Measurements from ENCODE around the gene PTDSS2. TPM values are rescaled to one million over a fixed set of nuclear protein-coding genes. Genes with fewer than 3 reads are reported as not detected.
"Not testable (repeated sequence)": the region's sequence is repeated elsewhere in the genome, so short reads cannot be mapped to it uniquely, and the experiment has no call there.

Gene PTDSS2
- total RNA-seq, 1 donor from 2014 or later = 27.8 TPM

DNA sequence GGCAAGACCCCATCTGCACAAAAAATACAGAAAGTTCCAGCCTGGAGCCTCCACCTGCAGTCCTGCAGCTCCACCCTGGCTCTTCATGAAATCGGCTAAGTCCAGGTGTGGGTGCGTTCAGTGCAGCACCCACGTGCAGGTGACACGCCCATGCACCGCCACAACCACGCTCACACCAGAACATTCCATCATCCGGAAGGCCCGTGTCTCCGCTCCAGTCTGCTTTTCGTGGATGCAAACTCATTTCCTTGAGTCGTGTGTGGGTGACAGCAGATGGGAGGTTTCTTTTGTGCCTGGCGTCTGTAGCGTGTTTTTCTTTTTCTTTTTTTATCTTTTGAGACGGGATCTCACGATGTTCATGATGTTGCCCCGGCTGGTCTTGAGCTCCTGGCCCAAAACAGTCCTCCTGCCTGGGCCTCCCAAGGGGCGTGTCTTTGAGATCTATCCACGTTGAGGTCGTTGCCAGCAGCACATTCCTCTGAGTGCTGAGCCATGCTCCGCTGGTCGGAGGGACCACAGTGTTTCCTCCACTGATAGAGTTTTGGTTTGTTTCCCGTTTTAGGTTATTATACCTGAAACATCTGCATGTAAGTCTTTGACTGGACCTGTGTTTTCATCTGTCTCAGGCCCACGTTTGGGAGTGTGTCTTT, 7.2 kb downstream of the PTDSS2 start:
- intact Hi-C loops (cut with DNase I) = loop anchor here (5.0 kb wide), 1 partner anchor 40 kb away; no protein-coding TSS in a partner anchor
- ATAC-seq (no peak), DNase-seq (ENCODE audit: missing footprints) (no peak)

DNA sequence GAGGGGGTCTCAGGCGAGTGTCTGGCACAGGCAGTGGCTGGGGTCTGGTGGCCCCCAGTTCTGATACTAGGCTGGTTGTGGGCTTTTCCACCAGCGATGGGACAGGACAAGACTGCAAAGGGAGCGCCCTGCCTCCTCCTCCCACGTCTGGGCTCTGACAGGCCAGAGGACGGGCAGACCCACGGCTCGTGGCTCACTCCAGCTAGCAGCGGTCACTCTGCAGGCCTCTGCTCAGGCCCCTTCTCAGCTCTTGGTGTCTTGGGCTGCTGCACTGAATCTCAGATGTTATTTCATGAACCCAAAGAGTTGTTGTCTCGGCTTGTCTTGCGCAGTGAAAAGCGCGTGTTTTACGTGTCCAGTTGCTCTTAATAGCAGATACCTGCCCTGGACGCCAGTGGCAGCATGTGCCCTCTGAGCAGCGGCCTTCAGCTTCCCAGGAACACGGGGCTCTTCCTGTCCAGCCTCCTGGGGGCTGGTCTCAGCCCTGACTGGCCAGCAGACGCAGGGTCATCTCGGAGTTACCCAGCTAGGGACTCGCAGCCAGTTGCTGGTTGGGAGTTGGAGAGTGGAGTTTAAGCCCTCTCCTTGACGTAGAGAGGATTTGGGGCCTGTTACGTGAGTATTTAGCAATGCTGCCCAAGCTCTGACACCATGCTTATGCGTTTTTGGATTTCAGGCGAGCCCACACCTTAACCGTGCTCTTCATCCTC, 9.6 kb downstream of the PTDSS2 start:
- DNase-seq (ENCODE audit: missing footprints) = no peak
- intact Hi-C loops (cut with DNase I) = loop anchor here (5.0 kb wide), 1 partner anchor 38 kb away; no protein-coding TSS in a partner anchor
- ATAC-seq = peak; percentile 14

DNA sequence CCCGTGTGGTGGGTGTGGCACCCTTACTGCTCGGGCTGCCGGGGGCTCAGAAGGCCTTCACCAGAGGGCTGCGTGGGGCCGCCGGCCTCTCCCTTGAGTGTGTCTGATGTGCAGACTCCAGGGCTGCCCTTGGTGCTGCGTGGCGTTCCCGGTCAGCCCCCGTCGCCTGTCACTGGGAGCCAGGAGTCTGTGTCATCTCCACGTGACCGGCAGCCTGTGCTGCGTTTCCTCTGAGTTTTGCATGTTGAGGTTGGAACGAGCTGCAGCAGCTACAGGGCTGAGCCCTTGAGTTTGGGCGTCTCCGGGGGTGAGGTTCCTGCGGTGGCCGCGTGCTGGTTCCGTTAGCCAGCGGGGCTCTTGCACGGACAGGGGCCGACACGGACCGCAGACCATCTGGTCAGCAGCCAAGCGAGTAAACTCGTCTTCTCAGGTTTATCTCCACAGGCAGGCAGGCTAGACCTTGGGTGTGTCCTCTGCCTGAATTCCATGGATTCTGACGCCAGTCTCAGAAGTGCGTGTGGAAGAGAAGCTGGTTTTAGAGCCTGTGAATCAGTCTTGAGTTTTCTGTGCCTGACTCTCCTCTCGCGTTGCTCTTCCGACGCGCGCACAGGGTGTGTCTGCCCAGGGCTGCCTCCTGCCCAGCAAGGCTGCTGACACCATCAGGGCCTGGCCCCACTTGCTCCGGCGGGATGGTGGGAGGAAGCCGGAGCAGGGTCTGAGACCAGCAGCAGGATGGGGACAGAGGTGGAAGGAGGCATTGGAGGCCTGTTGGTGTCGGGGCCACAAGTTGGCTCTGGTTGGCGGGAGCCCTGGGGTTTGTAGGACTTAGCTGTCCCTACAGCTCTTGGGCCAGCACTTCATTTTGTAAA, 10.5 kb downstream of the PTDSS2 start:
- DNase-seq (ENCODE audit: missing footprints) (no peak), ATAC-seq (peak; percentile 72)
- intact Hi-C loops (cut with DNase I) = no loop called here

DNA sequence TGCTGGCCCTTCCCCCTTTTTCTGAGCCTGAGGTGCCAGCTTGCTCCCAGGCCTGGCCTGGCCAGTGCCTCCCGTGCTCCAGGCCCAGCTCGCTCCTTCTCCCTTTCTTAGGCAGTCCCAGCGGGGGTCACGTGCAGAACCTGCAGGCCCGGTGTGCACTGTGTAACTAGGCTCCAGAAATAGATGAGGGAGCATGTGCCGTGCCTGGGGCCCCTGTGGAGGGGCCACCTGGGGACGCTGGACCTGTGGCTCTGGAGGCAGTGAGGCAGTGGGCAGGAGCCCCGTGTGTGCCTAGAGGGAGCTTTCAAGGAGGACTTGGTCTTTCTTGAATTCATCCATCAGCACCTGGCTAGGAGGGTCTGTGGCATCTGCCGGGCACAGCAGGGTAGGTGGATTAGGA, 11.5 kb downstream of the PTDSS2 start:
- intact Hi-C loops (cut with DNase I) = no loop called here
- no peak for ATAC-seq
- DNase-seq (ENCODE audit: missing footprints) = no peak

DNA sequence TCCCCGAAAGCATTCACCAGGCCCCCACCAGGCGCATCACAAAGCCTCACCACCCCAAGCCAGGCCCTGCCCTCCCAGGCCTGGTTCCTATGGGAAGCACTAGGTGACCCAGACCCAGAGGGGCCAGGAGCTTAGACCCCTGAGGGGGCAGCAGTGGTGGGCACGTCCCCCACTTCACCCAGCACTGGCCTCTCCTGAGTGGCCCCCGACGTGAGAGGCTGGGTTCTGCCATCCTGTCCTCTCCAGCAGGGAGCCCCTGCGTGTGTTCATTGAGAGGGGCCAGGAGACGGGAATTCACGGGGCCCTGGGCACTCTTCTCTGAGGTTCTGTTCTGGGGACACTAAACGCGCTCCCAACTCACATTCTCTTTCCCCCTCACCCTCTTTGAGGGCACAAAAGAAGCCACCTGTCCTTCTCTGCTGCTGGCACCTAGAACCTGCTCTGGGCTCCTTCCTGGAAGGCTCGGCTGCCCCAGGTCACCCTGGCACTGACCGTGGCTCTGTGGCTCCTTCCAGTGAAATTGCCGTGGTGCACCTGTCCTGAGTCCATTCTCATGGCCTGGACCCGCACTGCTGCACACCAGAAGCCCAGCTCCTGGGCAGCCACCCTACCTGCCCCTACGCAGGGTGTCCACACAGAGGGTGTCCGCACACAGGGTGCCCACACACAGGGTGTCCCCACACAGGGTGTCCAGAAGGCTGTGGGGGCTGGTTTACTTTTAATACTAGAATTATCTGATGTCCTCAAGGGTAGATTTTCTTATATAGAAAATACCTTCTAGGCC, 12.2 kb downstream of the PTDSS2 start:
- intact Hi-C loops (cut with DNase I) = no loop called here
- ATAC-seq = no peak
- no peak for DNase-seq (ENCODE audit: missing footprints)

DNA sequence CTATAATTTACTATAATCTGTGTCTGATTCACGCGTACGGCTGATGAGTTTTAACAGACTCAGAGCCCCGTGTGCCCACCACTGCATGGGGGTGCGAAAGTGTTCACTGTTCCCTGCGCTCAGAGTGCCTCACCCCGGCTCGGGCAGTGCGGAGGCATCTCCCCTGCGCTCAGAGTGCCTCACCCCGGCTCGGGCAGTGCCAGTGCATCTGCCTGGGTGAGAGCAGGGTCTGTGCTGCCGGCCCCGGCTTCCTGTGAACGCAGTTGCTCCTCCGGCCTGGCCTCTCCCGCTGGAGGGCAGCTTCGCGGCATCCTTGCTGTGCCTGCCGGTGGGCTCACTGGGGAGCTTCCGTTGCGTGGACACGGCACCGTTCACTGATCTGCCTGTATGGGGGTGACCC, 14.2 kb downstream of the PTDSS2 start:
- no peak for DNase-seq (ENCODE audit: missing footprints)
- intact Hi-C loops (cut with DNase I) = no loop called here
- ATAC-seq = no peak

- intact Hi-C loops (cut with DNase I) = loop anchor here (5.0 kb wide), 1 partner anchor 36 kb away; no protein-coding TSS in a partner anchor
- ATAC-seq = no peak
- no peak for DNase-seq (ENCODE audit: missing footprints)
Measured at GRCh38 chr11:465896-466530, 15.9 kb downstream of the PTDSS2 start.

GRCh38 chr11:468036-468435, 18.0 kb downstream of the PTDSS2 start:
- DNase-seq (ENCODE audit: missing footprints) = no peak
- intact Hi-C loops (cut with DNase I) = loop anchor here (5.0 kb wide), 1 partner anchor 34 kb away; no protein-coding TSS in a partner anchor
- no peak for ATAC-seq

- no peak for DNase-seq (ENCODE audit: missing footprints)
- intact Hi-C loops (cut with DNase I) = loop anchor here (5.0 kb wide), 1 partner anchor 34 kb away; no protein-coding TSS in a partner anchor
- ATAC-seq = peak; percentile 58
Measured at GRCh38 chr11:468493-468892, 18.4 kb downstream of the PTDSS2 start.

DNA sequence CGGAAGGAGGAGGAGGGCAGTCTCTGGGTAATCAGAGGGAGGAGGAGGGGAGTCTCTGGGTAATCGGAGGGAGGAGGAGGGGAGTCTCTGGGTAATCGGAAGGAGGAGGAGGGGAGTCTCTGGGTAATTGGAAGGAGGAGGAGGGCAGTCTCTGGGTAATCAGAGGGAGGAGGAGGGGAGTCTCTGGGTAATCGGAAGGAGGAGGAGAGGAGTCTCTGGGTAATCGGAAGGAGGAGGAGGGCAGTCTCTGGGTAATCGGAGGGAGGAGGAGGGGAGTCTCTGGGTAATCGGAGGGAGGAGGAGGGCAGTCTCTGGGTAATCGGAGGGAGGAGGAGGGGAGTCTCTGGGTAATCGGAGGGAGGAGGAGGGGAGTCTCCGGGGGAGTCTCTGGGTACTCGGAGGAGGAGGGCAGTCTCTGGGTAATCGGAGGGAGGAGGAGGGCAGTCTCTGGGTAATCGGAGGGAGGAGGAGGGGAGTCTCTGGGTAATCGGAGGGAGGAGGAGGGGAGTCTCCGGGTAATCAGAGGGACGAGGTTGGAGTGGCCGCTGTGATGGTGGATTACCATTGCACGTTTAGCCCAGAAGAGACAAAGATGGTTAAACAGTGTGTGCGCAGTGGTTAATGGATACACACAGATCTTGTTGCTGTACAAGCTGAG, 19.1 kb downstream of the PTDSS2 start:
- not testable (repeated sequence) for DNase-seq (ENCODE audit: missing footprints); ATAC-seq
- intact Hi-C loops (cut with DNase I) = loop anchor here (5.0 kb wide), 1 partner anchor 33 kb away; no protein-coding TSS in a partner anchor

DNA sequence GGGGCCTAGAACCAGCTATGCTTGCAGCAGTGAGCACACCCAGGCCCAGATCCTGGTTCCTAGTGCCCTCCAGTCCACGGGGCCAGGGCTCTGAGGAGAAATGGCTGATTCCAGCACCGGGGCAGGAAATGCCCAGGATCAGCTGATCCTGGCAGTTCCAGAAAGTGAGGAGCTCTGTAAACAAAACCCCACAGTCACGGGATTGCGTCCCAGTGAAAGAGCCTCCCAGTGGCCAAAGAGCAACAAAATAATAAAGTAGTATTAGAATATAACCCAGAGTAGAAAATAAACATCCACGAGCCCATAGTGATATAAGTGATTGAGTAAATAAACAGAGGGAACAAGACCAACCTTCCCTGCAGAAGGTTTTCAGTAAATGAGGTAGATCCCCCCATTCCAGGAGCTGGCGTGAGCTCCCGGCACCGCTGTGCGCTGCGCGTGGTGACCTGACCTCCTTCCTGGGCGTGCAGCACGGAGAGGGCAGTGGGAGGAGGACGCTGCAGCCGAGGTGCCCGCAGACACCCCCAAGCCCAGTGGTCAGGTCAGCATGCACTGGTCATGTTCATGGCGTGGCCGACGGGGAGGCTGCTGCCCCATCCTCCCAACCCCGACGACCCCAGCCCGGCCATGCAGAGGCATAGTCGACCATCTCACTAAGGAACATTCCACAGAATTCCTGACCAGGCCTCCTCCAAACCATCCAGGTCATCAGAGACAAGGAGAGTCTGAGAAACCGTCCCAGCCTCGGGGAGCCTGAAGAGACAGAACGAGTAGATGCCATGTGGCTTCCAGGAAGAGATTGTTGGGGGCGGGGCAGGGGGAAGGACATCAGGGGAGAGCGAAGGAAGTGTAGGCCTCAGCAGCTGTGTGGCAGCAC, 19.8 kb downstream of the PTDSS2 start:
- ATAC-seq (peak; percentile 70), DNase-seq (ENCODE audit: missing footprints) (no peak)
- intact Hi-C loops (cut with DNase I) = loop anchor here (5.0 kb wide), 1 partner anchor 32 kb away; no protein-coding TSS in a partner anchor

DNA sequence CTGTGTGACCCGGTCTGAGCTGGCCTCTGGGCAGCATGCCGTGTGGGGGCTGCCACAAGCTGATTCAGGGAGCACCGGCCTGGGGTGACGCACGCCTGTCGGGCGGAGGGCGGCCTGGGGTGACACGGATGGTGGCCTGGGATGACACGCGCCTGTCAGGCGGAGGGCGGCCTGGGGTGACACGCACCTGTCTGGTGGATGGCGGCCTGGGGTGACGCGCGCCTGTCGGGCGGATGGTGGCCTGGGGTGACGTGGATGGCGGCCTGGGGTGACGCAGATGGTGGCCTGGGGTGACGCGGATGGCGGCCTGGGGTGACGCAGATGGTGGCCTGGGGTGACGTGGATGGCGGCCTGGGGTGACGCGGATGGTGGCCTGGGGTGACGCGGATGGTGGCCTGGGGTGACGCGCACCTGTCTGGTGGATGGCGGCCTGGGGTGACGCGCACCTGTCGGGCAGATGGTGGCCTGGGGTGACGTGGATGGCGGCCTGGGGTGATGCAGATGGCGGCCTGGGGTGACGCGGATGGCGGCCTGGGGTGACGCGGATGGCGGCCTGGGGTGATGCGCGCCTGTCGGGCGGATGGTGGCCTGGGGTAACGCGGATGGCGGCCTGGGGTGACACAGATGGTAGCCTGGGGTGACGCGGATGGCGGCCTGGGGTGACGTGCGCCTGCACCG, 21.5 kb downstream of the PTDSS2 start:
- DNase-seq (ENCODE audit: missing footprints) (no peak), ATAC-seq (no peak)
- intact Hi-C loops (cut with DNase I) = no loop called here

- ATAC-seq (no peak), DNase-seq (ENCODE audit: missing footprints) (no peak)
- intact Hi-C loops (cut with DNase I) = no loop called here
Measured at GRCh38 chr11:472272-472671, 22.2 kb downstream of the PTDSS2 start.

GRCh38 chr11:472816-473215, 22.7 kb downstream of the PTDSS2 start:
- no peak for ATAC-seq
- DNase-seq (ENCODE audit: missing footprints) = peak; percentile 59
- intact Hi-C loops (cut with DNase I) = no loop called here

GRCh38 chr11:473415-473814, 23.3 kb downstream of the PTDSS2 start:
- ATAC-seq (no peak), DNase-seq (ENCODE audit: missing footprints) (no peak)
- intact Hi-C loops (cut with DNase I) = no loop called here

Measured in Right ventricle myocardium inferior (tissue), 1 donor.